OCI-LY7 (cell line): ENCODE data around the gene RERGL. TPM values are rescaled to one million over a fixed set of nuclear protein-coding genes. Genes with fewer than 3 reads are reported as not detected.
A peak's percentile ranks its signal among the peaks of the same experiment; 100 is the strongest.

Experiments
- Bru-seq: library from RNA; stranded (reverse); fragments of 400-500 nt; gene quantifications from one replicate; lab custom pipeline; 2021; lab: Mats Ljungman, UMichigan
- BruChase-seq, 2 experiments: library from RNA; stranded (reverse); fragments of 400-500 nt; gene quantifications; one replicate each; lab custom pipeline; 2021; lab: Mats Ljungman, UMichigan
- BruUV-seq: library from RNA; stranded (reverse); fragments of 400-500 nt; replicated peaks from 2 replicates; lab custom pipeline; 2021; lab: Mats Ljungman, UMichigan
- CTCF ChIA-PET: fragments of 300-600 bp; sonication (Branson Sonifier 250); formaldehyde crosslinking; loops from one replicate; lab custom pipeline; 2022; ENCODE audit warnings: antibody characterized with exemption; ENCODE audit not compliant: unreplicated experiment; lab: Charles Lee
- POLR2A ChIA-PET: fragments of 300-600 bp; sonication (Branson Sonifier 250); formaldehyde crosslinking; loops from one replicate; lab custom pipeline; 2022; ENCODE audit warnings: antibody characterized with exemption; lab: Charles Lee
- DNase-seq: peaks from one replicate; pipeline ENCODE4 v3.0.0-alpha.2; 2015; ENCODE audit warnings: low spot score
- H2AFZ ChIP-seq: fragments of 200-600 bp; sonication (generic), shearing (Covaris generic); 2 replicates; pipeline ENCODE4 v1.6.1; 2014; ENCODE audit warnings: mild to moderate bottlenecking, antibody characterized with exemption, low read length, moderate library complexity
- H3K27ac ChIP-seq: fragments of 200-600 bp; sonication (generic); 2 replicates; pipeline ENCODE4 v1.5.1; 2014; ENCODE audit warnings: mixed run types, low read depth, mild to moderate bottlenecking, moderate library complexity, low read length, inconsistent platforms; ENCODE audit not compliant: poor library complexity, severe bottlenecking
- H3K36me3 ChIP-seq: fragments of 200-600 bp; sonication (generic); 2 replicates; pipeline ENCODE4 v1.6.1; 2014; ENCODE audit warnings: mild to moderate bottlenecking, antibody characterized with exemption, low read length, moderate library complexity, mixed read lengths; ENCODE audit not compliant: insufficient read depth
- H3K4me1 ChIP-seq: fragments of 200-600 bp; sonication (generic); 2 replicates; pipeline ENCODE4 v1.5.1; 2014; ENCODE audit warnings: mild to moderate bottlenecking, low read length; ENCODE audit not compliant: insufficient read depth, poor library complexity, severe bottlenecking
- H3K4me2 ChIP-seq: fragments of 200-600 bp; sonication (generic); 2 replicates; pipeline ENCODE4 v1.6.1; 2014; ENCODE audit warnings: mild to moderate bottlenecking, low read length
- H3K4me3 ChIP-seq: fragments of 200-600 bp; sonication (generic); 2 replicates; pipeline ENCODE4 v1.5.1; 2014; ENCODE audit warnings: mild to moderate bottlenecking, low read depth, low read length; ENCODE audit not compliant: poor library complexity, severe bottlenecking
- H3K79me2 ChIP-seq: fragments of 200-600 bp; sonication (generic); 2 replicates; pipeline ENCODE4 v1.6.1; 2016; ENCODE audit warnings: low read depth, mild to moderate bottlenecking, low read length, moderate library complexity, mixed read lengths; ENCODE audit not compliant: insufficient read depth
- H3K9me2 ChIP-seq: fragments of 200-600 bp; sonication (generic); 2 replicates; pipeline ENCODE4 v1.6.1; 2016; ENCODE audit warnings: mild to moderate bottlenecking, low read length, mixed read lengths; ENCODE audit not compliant: insufficient read depth
- H3K9me3 ChIP-seq: fragments of 200-600 bp; sonication (generic); 2 replicates; pipeline ENCODE4 v1.6.1; 2014; ENCODE audit warnings: mild to moderate bottlenecking, mixed run types, low read length, mixed read lengths
- H4K20me1 ChIP-seq: fragments of 200-600 bp; sonication (generic); 2 replicates; pipeline ENCODE4 v1.6.1; 2014; ENCODE audit warnings: mild to moderate bottlenecking, antibody characterized with exemption, low read length, moderate library complexity, mixed read lengths; ENCODE audit not compliant: insufficient read depth
- CTCF ChIP-seq: fragments of 200-600 bp; sonication (generic); conservative IDR thresholded peaks from 2 replicates; pipeline ENCODE4 v1.5.1; 2014; ENCODE audit warnings: mild to moderate bottlenecking, antibody characterized with exemption, low read length, moderate library complexity, mixed read lengths
- EZH2phosphoT487 ChIP-seq: fragments of 200-600 bp; sonication (generic); IDR thresholded peaks from 2 replicates; pipeline ENCODE4 v1.6.1; 2018; ENCODE audit warnings: low read depth, borderline replicate concordance, mild to moderate bottlenecking, mixed run types, antibody characterized with exemption, low read length, moderate library complexity, mixed read lengths
- intact Hi-C: fragments of 100-400 bp; cut with micrococcal nuclease; formaldehyde crosslinking; loops from one replicate; pipeline ENCODE4 v1.10.0; 2022; ENCODE audit not compliant: unreplicated experiment
- long read RNA-seq: library from polyadenylated mRNA; stranded (forward); transcript quantifications from one replicate; pipeline ENCODE4 v2.0.0, GENCODE V29; 2022
- total RNA-seq, 2 experiments: library from RNA; depleted of rRNA in 1 of 2; stranded (reverse); fragments of >200 nt in 1 of 2; shearing (Covaris generic) in 1 of 2; gene quantifications; 2 replicates each; pipeline ENCODE4 v1.2.3, GENCODE V29; 2014 to 2022

RERGL gene
- total RNA-seq (2014; rRNA removed; shearing (Covaris generic)): not detected in 2 replicates
- not detected in 2 replicates for total RNA-seq (2022)
- not detected for Bru-seq, nascent RNA
- not detected for BruChase-seq, experiment 1, labeled RNA remaining after a 6-hour chase
- BruChase-seq, experiment 2, labeled RNA remaining after a 2-hour chase: percentile 10 among the genes with signal in this experiment
- long read RNA-seq: 0 reads

GRCh38 chr12:18090093-18090492, at the start of gene RERGL:
Gene RERGL (minus strand): TSS chr12:18090193. CDS start chr12:18090140, 53 bp downstream.
- Histone ChIP-seq H3K4me1 (no peaks in the 10 kb centered on the region), H3K9me2 (no peaks in the 10 kb centered on the region), H2AFZ (peak within 1 kb of the TSS; percentile 23; the same call in 1 of the 2 replicates), H3K36me3 (no peaks in the 10 kb centered on the region), H3K4me2 (no peak within 1 kb of the TSS), H3K27ac (no peak within 1 kb of the TSS), H3K79me2 (no peaks in the 10 kb centered on the region), H3K4me3 (no peak within 1 kb of the TSS), H4K20me1 (no peaks in the 10 kb centered on the region), H3K9me3 (no peaks in the 10 kb centered on the region)
- DNase-seq: no peak
- intact Hi-C loops: no loop called here
- ChIA-PET POLR2A (no interaction called here), CTCF (no interaction called here)
- TF ChIP-seq CTCF: no peak
- no peak for TF ChIP-seq EZH2phosphoT487
- BruUV-seq: no TSS peak

GRCh38 chr12:18139254-18139653, 49.3 kb upstream of the RERGL start:
- peak overlapping the region; percentile 99 for H2AFZ ChIP-seq
- peaks cover 35% of the 10 kb centered on the region for H3K4me1 ChIP-seq
- H3K79me2 ChIP-seq: no peaks in the 10 kb centered on the region
- H3K4me2 ChIP-seq: peak overlapping the region; percentile 67
- H3K9me2 ChIP-seq: no peaks in the 10 kb centered on the region
- TF ChIP-seq CTCF (no peak), EZH2phosphoT487 (no peak)
- peak overlapping the region; percentile 34 for H3K4me3 ChIP-seq
- peak; percentile 86 for DNase-seq
- H3K36me3 ChIP-seq: no peaks in the 10 kb centered on the region
- intact Hi-C loops: loop anchor here (2.0 kb wide), 1 partner anchor 38 kb away; no protein-coding TSS in a partner anchor
- CTCF ChIA-PET: interaction anchor here (0.9 to 1.6 kb wide), 3 partner anchors 59 to 1154 kb away, joined by 3 to 4 read pairs (median 4); no protein-coding TSS in a partner anchor
- POLR2A ChIA-PET: interaction anchor here (0.6 to 1.6 kb wide), 20 partner anchors 8 to 1282 kb away, joined by 3 to 7 read pairs (median 4); no protein-coding TSS in a partner anchor
- no peaks in the 10 kb centered on the region for H3K9me3 ChIP-seq
- BruUV-seq: no TSS peak
- no peaks in the 10 kb centered on the region for H4K20me1 ChIP-seq
- peak overlapping the region; percentile 88 for H3K27ac ChIP-seq

GRCh38 chr12:18135509-18135908, 45.5 kb upstream of the RERGL start:
- Histone ChIP-seq H3K79me2 (no peaks in the 10 kb centered on the region), H3K9me2 (no peaks in the 10 kb centered on the region), H2AFZ (peak overlapping the region; percentile 74), H3K27ac (no peak overlapping the region), H3K9me3 (no peaks in the 10 kb centered on the region), H4K20me1 (no peaks in the 10 kb centered on the region), H3K4me1 (peaks cover 23% of the 10 kb centered on the region), H3K4me3 (no peak overlapping the region), H3K36me3 (no peaks in the 10 kb centered on the region), H3K4me2 (no peak overlapping the region)
- POLR2A ChIA-PET: interaction anchor here (1.2 to 2.2 kb wide), 5 partner anchors 11 to 185 kb away, joined by 3 to 10 read pairs (median 6); no protein-coding TSS in a partner anchor
- CTCF ChIA-PET: no interaction called here
- intact Hi-C loops: no loop called here
- no peak for DNase-seq
- TF ChIP-seq CTCF (no peak), EZH2phosphoT487 (no peak)
- no TSS peak for BruUV-seq
